Lower leg skin (tissue), 4 donors: ENCODE data around the gene TNS3. TPM values are rescaled to one million over a fixed set of nuclear protein-coding genes. Genes with fewer than 3 reads are reported as not detected.

Experiments used
- DNase-seq, 2 donors: peaks; one replicate each; pipeline ENCODE4 v3.0.0-alpha.2; 2019; ENCODE audit warnings: low spot score in 2 of 2
- H3K4me3 ChIP-seq: fragments of 200-600 bp; sonication (generic); 2 replicates; pipeline ENCODE4 v1.5.1; 2017; ENCODE audit warnings: mild to moderate bottlenecking, low read depth; ENCODE audit not compliant: poor library complexity, severe bottlenecking
- POLR2A ChIP-seq, 2 donors: fragments of 450-650 bp; IDR thresholded peaks; one replicate each; pipeline ENCODE4 v1.6.1; 2016 to 2017; ENCODE audit warnings: antibody characterized with exemption in 2 of 2, mild to moderate bottlenecking in 1 of 2, moderate library complexity in 1 of 2
- WGBS, 2 donors: methylation state at CpG; one replicate each; pipeline ENCODE4 v1.1.5; 2018; 5-methylcytosine and 5-hydroxymethylcytosine counted together
- intact Hi-C: fragments of 100-400 bp; cut with DNase I; formaldehyde crosslinking; loops from one replicate; pipeline ENCODE4 v1.15.0; 2023; ENCODE audit warnings: low total_unique reads
- total RNA-seq, 4 donors: library from RNA; depleted of rRNA; stranded (reverse); fragments of >200 nt; gene quantifications; one replicate each; pipeline ENCODE4 v1.1.0, GENCODE V29; 2016
- TF ChIP-seq, protein P1 (sequence below), 3 donors: fragments of 450-650 bp; IDR thresholded peaks; one replicate each; pipeline ENCODE4 v1.5.1; 2016; ENCODE audit warnings: antibody characterized with exemption in 3 of 3, mild to moderate bottlenecking in 3 of 3, moderate library complexity in 2 of 3

Gene TNS3
- total RNA-seq, 4 donors from 2014 or later, result 19.5 to 33.9 (median 25.5) TPM

DNA sequence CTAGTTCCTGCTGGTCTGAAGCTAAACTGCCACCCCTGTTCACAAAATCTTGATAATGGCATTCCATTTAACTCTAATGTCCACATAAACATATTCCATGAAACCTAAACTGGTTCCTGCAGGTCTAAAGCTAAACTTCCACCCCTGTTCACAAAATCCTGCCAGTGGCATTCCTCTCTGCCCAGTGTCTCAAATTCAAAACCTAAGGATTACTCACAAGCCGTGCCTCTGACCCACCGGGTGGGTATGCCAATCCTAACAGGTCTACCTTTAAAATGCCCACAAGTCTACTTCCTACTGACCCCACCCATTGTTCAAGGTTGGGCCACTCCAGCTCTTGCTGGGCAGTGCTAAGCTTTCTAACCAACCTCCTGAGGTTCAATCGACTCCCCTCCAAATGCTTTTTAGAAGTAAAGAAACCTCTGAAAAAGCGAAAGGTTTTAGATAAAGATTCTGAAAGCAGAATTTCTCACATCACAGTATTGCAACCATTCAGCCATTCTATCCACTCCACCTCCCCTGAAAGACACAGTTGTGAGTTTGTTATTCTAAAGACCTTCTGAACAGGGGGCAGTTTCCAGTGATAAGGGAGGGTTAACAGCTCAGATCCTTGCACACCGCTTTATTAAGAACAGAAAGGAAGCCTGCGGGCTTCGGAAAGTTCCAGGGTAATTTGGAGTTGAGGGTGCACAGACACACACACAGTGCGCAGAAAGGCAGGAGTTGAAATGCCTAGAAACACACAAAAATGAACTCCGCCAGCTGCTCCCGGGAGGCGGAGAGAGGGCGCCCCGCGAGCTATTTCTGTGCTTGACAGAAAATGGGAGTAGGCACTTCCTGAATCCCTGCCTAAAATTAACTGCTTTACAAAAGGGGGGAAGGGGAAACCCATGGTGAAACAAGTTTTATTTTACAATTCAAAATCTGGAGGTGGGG, 87.7 kb downstream of the TNS3 start:
- no peak overlapping the region for H3K4me3 ChIP-seq
- TF ChIP-seq, protein P1, sequence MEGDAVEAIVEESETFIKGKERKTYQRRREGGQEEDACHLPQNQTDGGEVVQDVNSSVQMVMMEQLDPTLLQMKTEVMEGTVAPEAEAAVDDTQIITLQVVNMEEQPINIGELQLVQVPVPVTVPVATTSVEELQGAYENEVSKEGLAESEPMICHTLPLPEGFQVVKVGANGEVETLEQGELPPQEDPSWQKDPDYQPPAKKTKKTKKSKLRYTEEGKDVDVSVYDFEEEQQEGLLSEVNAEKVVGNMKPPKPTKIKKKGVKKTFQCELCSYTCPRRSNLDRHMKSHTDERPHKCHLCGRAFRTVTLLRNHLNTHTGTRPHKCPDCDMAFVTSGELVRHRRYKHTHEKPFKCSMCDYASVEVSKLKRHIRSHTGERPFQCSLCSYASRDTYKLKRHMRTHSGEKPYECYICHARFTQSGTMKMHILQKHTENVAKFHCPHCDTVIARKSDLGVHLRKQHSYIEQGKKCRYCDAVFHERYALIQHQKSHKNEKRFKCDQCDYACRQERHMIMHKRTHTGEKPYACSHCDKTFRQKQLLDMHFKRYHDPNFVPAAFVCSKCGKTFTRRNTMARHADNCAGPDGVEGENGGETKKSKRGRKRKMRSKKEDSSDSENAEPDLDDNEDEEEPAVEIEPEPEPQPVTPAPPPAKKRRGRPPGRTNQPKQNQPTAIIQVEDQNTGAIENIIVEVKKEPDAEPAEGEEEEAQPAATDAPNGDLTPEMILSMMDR (IDR thresholded peaks at IDR 0.05), result no peak
- no peak for TF ChIP-seq POLR2A (IDR thresholded peaks at IDR 0.05)
- 26 to 35% methylated on average over 14 of the region's 14 CpGs for WGBS, 2 donors
- intact Hi-C loops, result no loop called here
- DNase-seq, result no peak

DNA sequence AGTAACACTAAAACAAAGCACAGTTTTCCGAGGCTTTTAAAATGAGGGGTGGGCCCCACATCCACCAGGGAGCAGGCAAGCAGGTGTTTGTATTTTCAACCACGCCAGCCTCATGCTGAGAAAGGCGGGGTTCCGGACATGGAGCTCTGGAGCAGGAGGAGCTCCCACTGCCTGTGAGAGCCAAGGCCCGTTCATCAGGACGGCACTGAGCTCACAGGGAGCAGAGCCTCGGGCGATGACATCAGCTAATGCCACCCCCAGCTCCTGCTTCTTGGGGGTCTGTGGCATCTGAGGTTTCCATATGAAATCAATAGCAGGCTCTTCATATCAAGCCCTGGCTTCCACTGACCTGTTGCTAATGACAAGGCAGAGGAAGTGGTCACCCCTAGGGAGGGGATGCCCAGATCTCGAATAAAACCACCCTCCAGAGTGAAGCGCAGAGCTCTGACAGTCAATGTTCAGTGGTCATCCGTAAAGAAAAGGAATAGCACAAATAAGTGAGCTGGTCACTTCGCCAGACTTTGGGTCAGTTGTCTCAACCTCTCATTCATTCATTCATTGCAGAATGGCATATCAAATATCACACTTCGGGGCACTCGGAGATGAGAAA, 89.1 kb downstream of the TNS3 start:
- intact Hi-C loops, result no loop called here
- 80 to 83% methylated on average over 13 to 14 of the region's 14 CpGs for WGBS, 2 donors
- no peak overlapping the region for H3K4me3 ChIP-seq
- DNase-seq, result no peak
- TF ChIP-seq, protein P1 (IDR thresholded peaks at IDR 0.05), result no peak
- TF ChIP-seq POLR2A (IDR thresholded peaks at IDR 0.05), result no peak

DNA sequence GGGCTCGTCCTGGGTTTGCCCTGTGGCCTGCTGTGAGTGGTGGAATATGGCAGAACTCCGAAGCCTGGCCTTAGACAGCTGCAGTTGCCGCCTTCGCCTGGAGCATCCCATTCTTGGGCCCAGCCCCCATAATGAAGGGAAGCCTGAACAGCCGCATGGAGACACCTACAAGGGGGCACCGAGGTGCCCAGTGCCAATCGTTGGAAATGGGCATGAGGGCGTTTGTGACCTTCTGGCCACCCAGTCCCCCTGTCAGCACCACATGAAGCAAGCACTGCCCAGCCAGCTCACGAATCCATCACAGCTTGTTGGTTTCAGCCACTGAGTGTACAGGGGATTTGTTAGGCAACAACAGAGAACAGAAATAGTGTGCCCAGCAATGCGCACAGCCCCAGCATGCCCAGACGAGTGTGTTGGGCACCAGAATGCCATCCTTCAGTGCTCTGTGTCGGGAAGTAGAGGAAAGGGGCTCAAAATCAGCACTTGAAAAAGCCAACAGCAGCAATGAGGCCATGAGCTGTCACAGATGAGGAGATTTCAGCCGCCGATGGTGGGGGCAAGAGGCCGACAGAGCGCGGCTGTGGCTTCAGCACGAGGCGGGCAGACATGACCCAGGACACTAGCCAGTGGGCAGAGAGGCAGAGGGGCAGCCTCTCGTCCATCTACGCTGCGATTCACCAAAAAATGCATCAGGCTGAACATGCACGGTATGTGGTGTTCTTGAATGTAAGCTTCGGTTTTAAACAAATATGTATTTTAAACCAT, 91.2 kb downstream of the TNS3 start:
- intact Hi-C loops, result no loop called here
- WGBS, 2 donors, result 91 to 95% methylated on average over 24 of the region's 24 CpGs
- no peak for DNase-seq
- no peak overlapping the region for H3K4me3 ChIP-seq
- TF ChIP-seq, protein P1 (IDR thresholded peaks at IDR 0.05), result no peak
- TF ChIP-seq POLR2A (IDR thresholded peaks at IDR 0.05), result no peak

DNA sequence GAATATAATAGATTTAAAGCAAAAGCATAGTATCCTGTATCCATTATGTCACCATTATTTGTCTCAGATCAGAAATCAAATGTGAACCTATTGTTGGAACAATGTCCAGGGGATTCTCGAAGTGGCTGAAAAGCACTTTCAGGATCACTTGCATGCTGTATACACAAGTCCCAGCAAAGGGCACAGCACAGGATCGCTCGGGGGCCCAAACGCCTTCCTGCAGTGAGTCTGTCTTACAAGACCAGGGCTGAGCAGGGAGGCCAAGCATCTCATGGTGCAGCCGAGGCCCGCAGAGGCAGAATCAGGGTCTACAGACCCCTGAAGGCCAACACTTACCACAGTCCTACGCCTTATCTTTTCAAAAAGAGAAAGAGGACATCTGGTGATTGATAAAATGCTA, 92.3 kb downstream of the TNS3 start:
- TF ChIP-seq, protein P1 (IDR thresholded peaks at IDR 0.05), result no peak
- TF ChIP-seq POLR2A (IDR thresholded peaks at IDR 0.05), result no peak
- intact Hi-C loops, result no loop called here
- 80% methylated on average over 7 of the region's 7 CpGs for WGBS, 2 donors

DNA sequence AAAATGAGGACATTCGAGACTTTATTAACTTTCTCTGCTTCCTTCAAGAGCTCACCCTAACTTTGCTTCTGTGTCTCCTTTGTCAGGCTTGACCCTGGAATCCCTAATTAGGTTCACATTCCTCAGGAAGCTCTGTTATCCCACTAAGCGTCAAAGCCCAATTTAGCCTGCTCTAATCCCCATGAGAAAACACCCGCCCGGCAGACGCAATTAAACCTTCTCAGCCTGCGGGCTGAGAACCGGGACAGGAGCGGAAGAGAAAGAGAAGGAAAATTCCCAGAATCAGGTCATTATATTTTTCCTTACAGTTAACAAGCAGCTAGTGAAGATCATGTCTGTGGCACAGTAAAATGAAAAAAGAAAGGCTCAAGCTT, 93.0 kb downstream of the TNS3 start:
- H3K4me3 ChIP-seq, result no peak overlapping the region
- intact Hi-C loops, result no loop called here
- 73 to 78% methylated on average over 8 of the region's 8 CpGs for WGBS, 2 donors
- TF ChIP-seq, protein P1 (IDR thresholded peaks at IDR 0.05), result no peak
- TF ChIP-seq POLR2A (IDR thresholded peaks at IDR 0.05), result no peak
- no peak for DNase-seq

More for the DNA sequence above, 92.3 kb downstream of the TNS3 start:
- no peak for DNase-seq
- no peak overlapping the region for H3K4me3 ChIP-seq
